Osteocyte (in vitro differentiated cells): ENCODE measurements around the gene HLA-DRB1. TPM values are rescaled to one million over a fixed set of nuclear protein-coding genes. Genes with fewer than 3 reads are reported as not detected.
"Not testable (repeated sequence)": the region's sequence is repeated elsewhere in the genome, so short reads cannot be mapped to it uniquely, and the experiment has no call there.

Source experiments
- DNase-seq: peaks from one replicate; pipeline ENCODE4 v3.0.0; 2021; ENCODE audit warnings: mixed read lengths; ENCODE audit not compliant: unreplicated experiment; ENCODE audit errors: extremely low spot score
- H3K27ac Mint-ChIP-seq: one replicate; pipeline ENCODE4 v1.8.0; 2021; ENCODE audit warnings: mild to moderate bottlenecking, mixed read lengths; ENCODE audit not compliant: unreplicated experiment
- H3K27me3 Mint-ChIP-seq: one replicate; pipeline ENCODE4 v1.8.0; 2021; ENCODE audit warnings: mixed read lengths; ENCODE audit not compliant: unreplicated experiment
- H3K36me3 Mint-ChIP-seq: one replicate; pipeline ENCODE4 v1.8.0; 2021; ENCODE audit warnings: mixed read lengths; ENCODE audit not compliant: unreplicated experiment
- H3K4me1 Mint-ChIP-seq: one replicate; pipeline ENCODE4 v1.8.0; 2021; ENCODE audit warnings: mixed read lengths; ENCODE audit not compliant: unreplicated experiment
- H3K4me3 Mint-ChIP-seq: one replicate; pipeline ENCODE4 v1.8.0; 2021; ENCODE audit warnings: mild to moderate bottlenecking, moderate library complexity, mixed read lengths; ENCODE audit not compliant: unreplicated experiment
- H3K9me3 Mint-ChIP-seq: one replicate; pipeline ENCODE4 v1.8.0; 2021; ENCODE audit warnings: mixed read lengths; ENCODE audit not compliant: unreplicated experiment
- total RNA-seq: library from RNA; stranded (reverse); gene quantifications from 2 replicates; pipeline ENCODE4 v1.2.1, GENCODE V29; 2021
- TF ChIP-seq, protein P1 (sequence below): fragments of 200-600 bp; sonication (generic); IDR thresholded peaks from 2 replicates; pipeline ENCODE4 v1.5.0; 2021; ENCODE audit warnings: antibody characterized with exemption, mild to moderate bottlenecking, moderate library complexity

The HLA-DRB1 gene
- total RNA-seq, 1 donor from 2014 or later, result not detected

DNA sequence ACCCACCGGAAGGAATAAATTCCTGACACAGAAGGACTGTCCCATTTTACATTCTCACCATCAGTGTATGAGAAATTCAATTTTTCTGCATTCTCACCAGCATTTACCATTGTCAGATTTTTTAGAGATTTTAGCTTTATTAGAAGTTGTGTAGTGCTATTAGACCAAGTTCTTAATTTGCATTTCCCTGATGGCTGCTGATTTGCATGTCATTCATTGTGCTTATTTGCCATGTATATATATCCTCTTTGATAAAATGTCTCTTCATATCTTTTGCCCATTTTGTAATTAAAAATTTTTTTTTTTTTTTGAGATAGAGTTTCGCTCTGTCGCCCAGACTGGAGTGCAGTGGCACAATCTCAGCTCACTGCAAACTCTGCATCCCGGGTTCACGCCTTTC, 49.8 kb downstream of the HLA-DRB1 start:
- TF ChIP-seq, protein P1, sequence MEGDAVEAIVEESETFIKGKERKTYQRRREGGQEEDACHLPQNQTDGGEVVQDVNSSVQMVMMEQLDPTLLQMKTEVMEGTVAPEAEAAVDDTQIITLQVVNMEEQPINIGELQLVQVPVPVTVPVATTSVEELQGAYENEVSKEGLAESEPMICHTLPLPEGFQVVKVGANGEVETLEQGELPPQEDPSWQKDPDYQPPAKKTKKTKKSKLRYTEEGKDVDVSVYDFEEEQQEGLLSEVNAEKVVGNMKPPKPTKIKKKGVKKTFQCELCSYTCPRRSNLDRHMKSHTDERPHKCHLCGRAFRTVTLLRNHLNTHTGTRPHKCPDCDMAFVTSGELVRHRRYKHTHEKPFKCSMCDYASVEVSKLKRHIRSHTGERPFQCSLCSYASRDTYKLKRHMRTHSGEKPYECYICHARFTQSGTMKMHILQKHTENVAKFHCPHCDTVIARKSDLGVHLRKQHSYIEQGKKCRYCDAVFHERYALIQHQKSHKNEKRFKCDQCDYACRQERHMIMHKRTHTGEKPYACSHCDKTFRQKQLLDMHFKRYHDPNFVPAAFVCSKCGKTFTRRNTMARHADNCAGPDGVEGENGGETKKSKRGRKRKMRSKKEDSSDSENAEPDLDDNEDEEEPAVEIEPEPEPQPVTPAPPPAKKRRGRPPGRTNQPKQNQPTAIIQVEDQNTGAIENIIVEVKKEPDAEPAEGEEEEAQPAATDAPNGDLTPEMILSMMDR, result no peak
- Mint-ChIP-seq H3K9me3 (peaks cover 8% of the 10 kb centered on the region), H3K27me3 (peaks cover 6% of the 10 kb centered on the region), H3K27ac (no peak overlapping the region), H3K4me1 (no peaks in the 10 kb centered on the region), H3K4me3 (no peak overlapping the region), H3K36me3 (no peaks in the 10 kb centered on the region)
- no peak for DNase-seq

DNA sequence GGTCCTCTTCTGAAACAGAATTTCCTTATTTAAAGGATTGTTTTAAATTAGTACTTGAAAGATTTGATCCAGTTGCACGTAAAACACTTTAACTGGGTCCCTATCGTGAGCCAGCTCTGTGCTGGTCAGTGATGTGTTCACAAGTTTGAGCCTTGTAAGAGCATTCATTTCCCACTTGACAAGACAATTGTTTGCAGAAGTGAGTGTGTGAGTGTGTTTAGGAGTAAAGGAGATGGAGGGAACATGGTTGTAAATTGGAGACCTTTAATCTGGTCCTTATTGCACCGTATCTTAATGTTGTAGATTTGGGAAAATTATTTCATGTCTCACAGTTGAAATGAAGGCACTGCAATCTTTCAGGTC, 59.2 kb downstream of the HLA-DRB1 start:
- not testable (repeated sequence) for DNase-seq, H3K27me3 Mint-ChIP-seq, H3K9me3 Mint-ChIP-seq, H3K4me3 Mint-ChIP-seq, H3K36me3 Mint-ChIP-seq, H3K27ac Mint-ChIP-seq, H3K4me1 Mint-ChIP-seq

DNA sequence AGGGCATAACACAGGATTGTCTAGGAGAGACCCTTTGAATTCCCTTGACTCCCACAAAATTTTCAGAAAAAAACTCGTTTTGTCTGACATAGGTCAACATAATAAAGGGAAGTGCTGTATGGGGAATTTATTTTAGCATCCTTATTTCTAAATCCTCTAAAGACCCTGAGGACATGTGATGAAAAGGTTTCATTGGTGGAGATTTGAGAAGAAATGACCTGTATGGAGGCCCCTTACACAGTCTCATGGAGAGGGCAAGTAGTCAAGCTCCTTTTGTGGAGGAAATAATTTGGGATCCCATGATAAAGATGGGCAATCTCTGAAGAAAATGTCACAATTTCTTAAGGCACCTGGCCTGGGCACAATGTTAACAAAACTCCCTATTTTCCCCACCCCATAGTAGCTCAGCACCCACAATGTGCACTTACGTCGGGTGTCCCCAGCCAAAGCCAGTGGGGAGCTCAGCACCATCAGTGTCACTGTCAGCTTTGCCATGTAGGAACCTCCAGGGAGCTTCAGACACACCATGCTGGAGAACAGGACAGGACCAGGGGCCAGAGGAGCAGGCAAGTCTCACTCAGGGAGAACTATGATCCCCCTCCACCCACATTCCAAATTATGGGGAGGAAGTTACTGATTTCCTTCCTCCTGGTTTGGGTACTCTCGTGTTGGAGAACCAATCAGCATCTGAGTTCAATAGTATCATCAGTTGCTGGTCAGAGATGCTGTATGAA, 59.8 kb downstream of the HLA-DRB1 start, which contains the start of gene HLA-DRB5:
Gene HLA-DRB5 (minus strand): TSS at position 591 of the 734 bp plus-strand sequence. CDS start 63 bp downstream, at position 528.
- no peaks in the 10 kb centered on the region for H3K9me3 Mint-ChIP-seq
- peaks cover 6% of the 10 kb centered on the region for H3K27me3 Mint-ChIP-seq
- no peak for DNase-seq
- TF ChIP-seq, protein P1, result no peak
- no peaks in the 10 kb centered on the region for H3K4me1 Mint-ChIP-seq
- H3K27ac Mint-ChIP-seq, result no peak within 1 kb of the TSS
- no peak within 1 kb of the TSS for H3K4me3 Mint-ChIP-seq
- no peaks in the 10 kb centered on the region for H3K36me3 Mint-ChIP-seq

Other genes with a start within 250 kb of the HLA-DRB1 start
- gene TSBP1, start 217.9 kb downstream of the HLA-DRB1 start, total RNA-seq, result not detected in 2 replicates
- not detected in 2 replicates for gene BTNL2, start 182.7 kb downstream of the HLA-DRB1 start, total RNA-seq
- gene HLA-DRA, start 150.0 kb downstream of the HLA-DRB1 start, total RNA-seq, result not detected in 2 replicates
- not detected in 2 replicates for gene HLA-DRB5, start 59.6 kb downstream of the HLA-DRB1 start, total RNA-seq
- not detected in 2 replicates for gene HLA-DQA1, start 47.6 kb upstream of the HLA-DRB1 start, total RNA-seq
- not detected in 2 replicates for gene HLA-DQB1, start 76.8 kb upstream of the HLA-DRB1 start, total RNA-seq
- gene HLA-DQA2, start 151.5 kb upstream of the HLA-DRB1 start, total RNA-seq, result not detected in 2 replicates
- gene HLA-DQB2, start 173.7 kb upstream of the HLA-DRB1 start, total RNA-seq, result not detected in 2 replicates
- 0.24 and 0.57 TPM in 2 replicates for gene HLA-DOB, start 227.2 kb upstream of the HLA-DRB1 start, total RNA-seq
- gene TAP2, start 248.9 kb upstream of the HLA-DRB1 start, total RNA-seq, result 50.1 and 51.9 TPM in 2 replicates